Colonic mucosa (tissue), 4 donors: ENCODE measurements around the gene ZDHHC22. TPM values are rescaled to one million over a fixed set of nuclear protein-coding genes. Genes with fewer than 3 reads are reported as not detected.

Source experiments
- DNase-seq: peaks from one replicate; pipeline ENCODE4 v3.0.0-alpha.2; 2020
- H3K27ac ChIP-seq: fragments of 200-600 bp; one replicate; pipeline ENCODE4 v1.8.0; 2021
- H3K27me3 ChIP-seq: fragments of 200-600 bp; one replicate; pipeline ENCODE4 v1.8.0; 2021
- H3K36me3 ChIP-seq: fragments of 200-600 bp; one replicate; pipeline ENCODE4 v1.8.0; 2021
- H3K4me1 ChIP-seq: fragments of 200-600 bp; one replicate; pipeline ENCODE4 v1.8.0; 2021; ENCODE audit warnings: mild to moderate bottlenecking
- H3K4me3 ChIP-seq: fragments of 200-600 bp; one replicate; pipeline ENCODE4 v1.8.0; 2021
- H3K9ac ChIP-seq, 2 donors: one replicate each; pipeline ENCODE4 v1.7.0; 2013; ENCODE audit warnings: control low read depth in 2 of 2, low read depth in 2 of 2, low read length in 2 of 2
- H3K9me3 ChIP-seq: fragments of 200-600 bp; one replicate; pipeline ENCODE4 v1.8.0; 2021
- intact Hi-C: fragments of 100-400 bp; cut with DNase I; formaldehyde crosslinking; loops from one replicate; pipeline ENCODE4 v1.14.1; 2022
- total RNA-seq, 2 donors: library from RNA; stranded (reverse); fragmentation: NEBNext Ultra II Directional in 1 of 2; extraction: Animal tissue kit (Norgen Biotek cat#: 25700) in 1 of 2; gene quantifications; one replicate each; pipeline ENCODE4 v1.2.1, GENCODE V29; 2021
- TF ChIP-seq, protein P1 (sequence below): fragments of 200-600 bp; IDR thresholded peaks from one replicate; pipeline ENCODE4 v1.8.0; 2022; ENCODE audit warnings: antibody characterized with exemption, mild to moderate bottlenecking
- donor health status: healthy.
- donor health status: DM: no; HTN: no; CAD: no.
- donor health status: DM: no; HTN: no; CAD: no.

The ZDHHC22 gene
- total RNA-seq, 2 donors from 2014 or later: 0.07 to 0.42 TPM

DNA sequence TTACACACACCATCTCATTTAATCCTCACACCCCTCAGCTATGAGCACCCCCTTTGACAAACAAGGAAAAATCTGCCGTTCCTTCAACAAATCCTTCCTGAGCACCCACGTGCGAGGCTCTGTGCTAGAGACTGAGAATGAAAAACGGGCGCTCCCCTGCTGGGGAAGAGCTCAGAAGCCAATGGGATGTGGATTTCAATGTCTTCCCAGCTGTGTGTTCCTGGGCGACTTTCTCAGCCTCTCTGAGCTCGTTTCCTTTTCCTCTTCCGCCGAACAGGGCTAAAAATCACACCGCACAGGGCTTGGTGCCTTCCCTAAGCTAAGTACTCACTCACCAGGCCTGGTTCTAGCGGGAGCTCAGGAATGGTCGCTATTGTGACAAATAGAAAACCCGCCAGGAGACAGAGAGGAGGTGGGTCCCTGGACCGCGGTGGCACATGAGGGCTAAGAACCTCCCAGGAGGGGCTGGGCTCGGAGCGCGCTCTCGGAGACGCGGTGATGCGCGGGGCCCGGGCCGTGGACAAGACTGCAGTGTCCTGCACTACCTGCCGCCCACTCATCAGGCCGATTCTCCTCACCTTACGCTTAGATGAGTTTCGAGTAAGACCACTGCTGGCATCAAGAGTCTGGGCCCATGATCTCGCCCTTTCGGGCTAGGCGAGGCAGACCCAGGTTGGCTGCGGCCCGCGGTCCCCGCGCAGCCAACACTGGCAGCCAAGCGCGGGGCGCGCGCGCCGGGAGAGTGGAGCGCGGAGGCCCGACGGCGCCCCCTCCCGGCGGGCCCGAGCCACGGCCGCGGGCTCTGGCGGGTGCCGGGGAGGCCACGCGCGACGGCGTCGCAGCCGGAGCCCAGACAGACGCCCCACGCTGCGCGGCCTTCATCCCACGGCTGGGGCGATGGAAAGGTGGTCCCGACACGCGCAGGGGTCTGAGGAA lies 17.0 kb downstream of the ZDHHC22 start:
- peaks cover 20% of the 10 kb centered on the region for H3K4me1 ChIP-seq
- TF ChIP-seq, protein P1, sequence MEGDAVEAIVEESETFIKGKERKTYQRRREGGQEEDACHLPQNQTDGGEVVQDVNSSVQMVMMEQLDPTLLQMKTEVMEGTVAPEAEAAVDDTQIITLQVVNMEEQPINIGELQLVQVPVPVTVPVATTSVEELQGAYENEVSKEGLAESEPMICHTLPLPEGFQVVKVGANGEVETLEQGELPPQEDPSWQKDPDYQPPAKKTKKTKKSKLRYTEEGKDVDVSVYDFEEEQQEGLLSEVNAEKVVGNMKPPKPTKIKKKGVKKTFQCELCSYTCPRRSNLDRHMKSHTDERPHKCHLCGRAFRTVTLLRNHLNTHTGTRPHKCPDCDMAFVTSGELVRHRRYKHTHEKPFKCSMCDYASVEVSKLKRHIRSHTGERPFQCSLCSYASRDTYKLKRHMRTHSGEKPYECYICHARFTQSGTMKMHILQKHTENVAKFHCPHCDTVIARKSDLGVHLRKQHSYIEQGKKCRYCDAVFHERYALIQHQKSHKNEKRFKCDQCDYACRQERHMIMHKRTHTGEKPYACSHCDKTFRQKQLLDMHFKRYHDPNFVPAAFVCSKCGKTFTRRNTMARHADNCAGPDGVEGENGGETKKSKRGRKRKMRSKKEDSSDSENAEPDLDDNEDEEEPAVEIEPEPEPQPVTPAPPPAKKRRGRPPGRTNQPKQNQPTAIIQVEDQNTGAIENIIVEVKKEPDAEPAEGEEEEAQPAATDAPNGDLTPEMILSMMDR: peak; percentile 42
- intact Hi-C loops: no loop called here
- no peaks in the 10 kb centered on the region for H3K36me3 ChIP-seq
- H3K27ac ChIP-seq: peak overlapping the region; percentile 64
- H3K9ac ChIP-seq: peak overlapping the region; percentile 54 to 61
- H3K27me3 ChIP-seq: no peaks in the 10 kb centered on the region
- H3K9me3 ChIP-seq: no peaks in the 10 kb centered on the region
- DNase-seq: peak; percentile 46
- H3K4me3 ChIP-seq: peak overlapping the region; percentile 36

DNA sequence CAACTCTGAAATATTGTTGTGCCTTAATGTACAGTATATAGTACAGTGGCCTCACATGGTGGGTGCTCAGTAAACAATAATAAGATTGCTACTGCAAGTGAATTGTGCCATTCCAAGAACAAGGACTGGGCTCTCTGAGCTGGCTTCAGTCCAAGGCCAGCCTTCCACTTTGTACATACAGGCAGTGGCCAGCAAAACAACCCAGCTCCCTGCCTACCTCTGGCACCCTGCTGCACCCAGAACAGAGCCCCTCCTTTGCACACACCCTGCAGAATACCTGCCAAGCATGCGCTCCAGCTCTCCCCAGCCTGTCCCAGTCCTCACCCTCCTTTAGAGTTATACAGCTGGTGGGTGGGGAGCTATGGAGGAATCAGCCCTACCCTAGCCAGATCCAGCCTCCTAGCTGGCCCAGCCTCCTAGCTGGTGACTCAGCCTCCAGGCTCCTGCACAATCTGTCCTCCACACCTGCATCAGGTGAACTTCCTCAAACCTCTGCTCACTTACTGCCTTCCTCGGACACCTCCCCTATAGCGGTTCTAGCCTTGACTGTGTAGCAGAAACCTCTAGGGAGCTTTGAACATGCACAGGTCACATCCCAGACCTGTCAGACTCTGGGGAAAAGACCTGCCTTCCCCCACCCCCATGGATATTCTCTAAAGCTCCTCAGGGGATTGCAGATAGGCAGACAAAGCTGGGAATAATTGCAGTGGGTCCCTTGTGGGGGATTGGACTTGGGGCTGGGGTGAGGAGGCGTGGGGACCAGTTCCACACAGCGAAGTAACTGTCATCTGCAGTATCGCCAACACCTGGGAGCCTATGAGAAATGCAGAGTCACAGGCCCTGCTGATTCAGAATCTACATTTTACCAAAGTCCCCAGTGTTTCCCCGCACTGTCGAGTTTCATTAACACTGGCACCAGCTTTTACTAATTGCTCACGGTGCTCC lies 17.9 kb downstream of the ZDHHC22 start:
- peaks cover 20% of the 10 kb centered on the region for H3K4me1 ChIP-seq
- peak overlapping the region; percentile 76 for H3K27ac ChIP-seq
- H3K4me3 ChIP-seq: no peak overlapping the region
- H3K9ac ChIP-seq: peak overlapping the region in 1 of 2 donors; percentile 61
- intact Hi-C loops: no loop called here
- TF ChIP-seq, protein P1: no peak
- H3K27me3 ChIP-seq: no peaks in the 10 kb centered on the region
- no peaks in the 10 kb centered on the region for H3K9me3 ChIP-seq
- peak; percentile 95 for DNase-seq
- H3K36me3 ChIP-seq: no peaks in the 10 kb centered on the region

DNA sequence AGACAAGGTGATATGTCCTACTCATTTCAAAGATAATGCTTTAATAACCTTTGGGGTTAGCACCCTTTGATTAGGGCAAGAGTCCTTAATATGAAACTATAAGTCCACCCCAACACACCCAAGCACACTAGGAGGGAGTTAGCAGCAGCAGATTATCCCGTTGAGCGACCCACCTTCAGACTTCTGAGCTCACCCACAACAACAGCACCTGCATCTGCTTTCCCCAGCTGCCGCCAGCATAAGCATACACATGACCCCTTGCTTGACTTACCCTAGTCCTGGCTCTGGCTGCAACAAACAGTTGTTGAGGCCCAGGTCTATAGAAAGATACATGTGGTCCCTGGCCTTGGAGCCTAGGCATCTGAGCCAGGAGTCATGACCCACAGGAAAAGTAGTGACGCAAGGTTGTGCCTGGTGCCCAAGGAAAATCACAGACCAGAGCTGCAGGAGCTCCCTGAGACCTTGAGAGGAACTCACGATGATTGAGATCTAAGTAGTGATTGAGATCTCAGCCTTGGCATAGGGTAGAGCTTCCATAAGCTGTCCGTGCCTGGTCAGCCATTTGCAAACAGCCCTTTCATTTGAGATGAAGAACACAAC lies 19.0 kb downstream of the ZDHHC22 start:
- Histone ChIP-seq H3K4me3 (no peak overlapping the region), H3K9ac (peak overlapping the region in 1 of 2 donors; percentile 61), H3K4me1 (peaks cover 20% of the 10 kb centered on the region), H3K36me3 (no peaks in the 10 kb centered on the region), H3K9me3 (no peaks in the 10 kb centered on the region), H3K27ac (peak overlapping the region; percentile 76), H3K27me3 (no peaks in the 10 kb centered on the region)
- DNase-seq: no peak
- TF ChIP-seq, protein P1: no peak
- intact Hi-C loops: no loop called here

DNA sequence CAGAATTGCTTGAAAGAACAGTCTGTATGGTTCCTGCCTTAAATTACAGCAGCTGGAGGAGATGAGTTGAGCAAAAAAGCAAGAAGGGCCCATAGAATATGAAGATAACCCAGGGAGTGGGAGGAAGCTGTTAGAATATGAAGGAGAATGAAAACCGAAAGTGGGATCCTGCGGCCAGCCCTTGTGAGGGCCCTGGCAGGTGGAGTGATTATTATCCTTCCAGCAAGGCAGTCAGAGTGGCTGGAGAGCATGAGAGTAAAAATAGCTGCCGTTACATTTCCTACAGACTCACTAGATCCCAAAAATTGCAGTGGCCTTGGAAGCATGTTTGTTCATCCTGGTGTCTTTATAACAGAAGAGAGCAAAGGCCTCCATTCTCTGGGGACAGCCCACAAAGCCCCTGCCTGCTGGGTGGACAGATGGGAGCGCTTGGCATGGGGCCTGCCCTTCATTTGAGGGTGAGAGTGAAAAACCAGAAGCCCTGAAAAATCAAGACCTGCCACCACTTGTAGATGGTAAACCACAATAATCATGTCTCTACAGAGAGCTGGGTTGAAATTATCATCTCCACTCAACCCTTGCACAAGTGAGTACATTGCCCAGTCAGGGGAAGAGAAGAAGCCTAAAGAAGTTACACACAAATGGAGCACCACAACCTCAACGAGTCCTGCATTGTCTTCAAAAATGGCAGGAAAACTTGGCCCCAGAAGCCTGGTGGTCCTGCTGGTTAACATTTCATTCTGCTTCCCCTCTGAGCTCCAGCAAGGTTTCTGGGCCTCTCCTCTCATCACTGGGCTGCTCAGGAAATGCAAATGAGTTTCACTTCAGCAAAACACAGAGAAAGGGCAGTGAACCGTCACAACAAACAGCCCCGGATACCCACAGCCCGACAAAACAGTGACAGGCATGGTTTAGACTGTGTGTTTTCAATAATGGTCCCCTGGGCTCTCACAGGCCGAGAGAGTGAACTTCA lies 20.5 kb downstream of the ZDHHC22 start:
- Histone ChIP-seq H3K27me3 (no peaks in the 10 kb centered on the region), H3K4me1 (peaks cover 20% of the 10 kb centered on the region), H3K9ac (peak overlapping the region in 1 of 2 donors; percentile 51), H3K9me3 (no peaks in the 10 kb centered on the region), H3K36me3 (no peaks in the 10 kb centered on the region), H3K27ac (peak overlapping the region; percentile 61), H3K4me3 (no peak overlapping the region)
- TF ChIP-seq, protein P1: no peak
- intact Hi-C loops: no loop called here
- DNase-seq: no peak
